HG02571 (cell line): ENCODE results near the gene PDE9A.

Experiments used
- ATAC-seq: cut with Tn5 transposase; IDR thresholded peaks from one replicate; pipeline ENCODE4 v1.9.1; 2021; ENCODE audit warnings: mild to moderate bottlenecking, moderate library complexity; ENCODE audit not compliant: unreplicated experiment

PDE9A gene

GRCh38 chr21:42684109-42684916, 30.9 kb downstream of the PDE9A start:
- no peak for ATAC-seq

GRCh38 chr21:42685036-42685435, 31.6 kb downstream of the PDE9A start:
- no peak for ATAC-seq

GRCh38 chr21:42685954-42686500, 32.6 kb downstream of the PDE9A start:
- ATAC-seq, result no peak

- ATAC-seq, result no peak
Measured at GRCh38 chr21:42687796-42688195, 34.4 kb downstream of the PDE9A start.

- ATAC-seq, result no peak
Measured at GRCh38 chr21:42688226-42688840, 34.9 kb downstream of the PDE9A start.

GRCh38 chr21:42688841-42689371, 35.5 kb downstream of the PDE9A start:
- ATAC-seq, result no peak

- no peak for ATAC-seq
Measured at GRCh38 chr21:42690586-42690985, 37.2 kb downstream of the PDE9A start.

GRCh38 chr21:42691901-42692559, 38.6 kb downstream of the PDE9A start:
- no peak for ATAC-seq

GRCh38 chr21:42692688-42693087, 39.3 kb downstream of the PDE9A start:
- ATAC-seq, result no peak

- no peak for ATAC-seq
Measured at GRCh38 chr21:42694751-42695696, 41.6 kb downstream of the PDE9A start.

GRCh38 chr21:42695697-42696380, 42.4 kb downstream of the PDE9A start:
- no peak for ATAC-seq

- ATAC-seq, result no peak
Measured at GRCh38 chr21:42696501-42697040, 43.1 kb downstream of the PDE9A start.

- no peak for ATAC-seq
Measured at GRCh38 chr21:42698733-42699132, 45.3 kb downstream of the PDE9A start.

GRCh38 chr21:42699196-42699595, 45.8 kb downstream of the PDE9A start:
- ATAC-seq, result no peak

- no peak for ATAC-seq
Measured at GRCh38 chr21:42701706-42702456, 48.5 kb downstream of the PDE9A start.

- ATAC-seq, result no peak
Measured at GRCh38 chr21:42702720-42703119, 49.3 kb downstream of the PDE9A start.

GRCh38 chr21:42703136-42703908, 49.9 kb downstream of the PDE9A start:
- ATAC-seq, result no peak

- ATAC-seq, result no peak
Measured at GRCh38 chr21:42703965-42704364, 50.5 kb downstream of the PDE9A start.
